Stimulated activated CD4-positive, alpha-beta T cell treated with anti-CD3 and anti-CD28 coated beads, Interleukin-2, amount 100 ng/mL, for 4 hours (primary cell): Measurements from ENCODE around the gene TMEM42.
A peak's percentile ranks its signal among the peaks of the same experiment; 100 is the strongest.
"Not testable (repeated sequence)": the region's sequence is repeated elsewhere in the genome, so short reads cannot be mapped to it uniquely, and the experiment has no call there.

Experiments
- DNase-seq: peaks from one replicate; pipeline ENCODE4 v3.0.0-alpha.2; 2020; ENCODE audit warnings: low read depth

Gene TMEM42

DNA sequence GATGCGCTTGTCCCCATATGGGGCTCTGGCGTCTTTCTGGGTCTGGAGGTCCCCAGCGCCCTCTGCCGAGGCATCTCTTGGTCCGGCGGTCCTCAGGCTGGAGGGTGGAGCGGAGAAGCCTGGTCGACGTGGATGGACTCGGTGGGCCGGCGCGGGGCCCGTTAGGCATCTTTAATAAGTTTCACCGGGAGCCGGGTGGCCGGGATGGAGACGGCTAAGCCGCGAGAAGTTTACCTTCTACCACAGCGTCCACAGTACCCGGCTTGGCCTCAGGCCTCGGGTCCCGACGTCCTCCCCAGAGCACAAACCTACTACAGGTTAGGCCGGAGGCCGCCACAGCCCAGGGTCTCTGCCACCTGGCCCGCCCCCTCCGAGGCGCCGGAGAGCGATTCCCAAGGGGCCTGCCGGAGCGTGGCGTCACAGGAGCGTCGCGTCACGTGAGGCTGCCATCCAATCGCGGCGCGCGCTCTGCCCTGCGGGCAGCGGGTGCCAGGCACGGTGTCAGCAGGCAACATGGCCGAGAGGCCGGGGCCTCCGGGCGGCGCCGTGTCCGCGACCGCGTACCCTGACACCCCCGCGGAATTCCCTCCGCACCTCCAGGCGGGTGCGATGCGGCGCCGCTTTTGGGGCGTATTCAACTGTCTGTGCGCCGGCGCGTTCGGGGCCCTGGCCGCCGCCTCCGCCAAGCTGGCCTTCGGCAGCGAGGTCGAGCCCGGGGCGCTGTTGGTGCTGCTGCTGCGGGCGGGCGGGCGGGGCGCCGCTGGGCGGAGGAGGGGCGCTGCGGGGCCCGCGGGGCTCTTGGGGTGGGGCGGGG lies at the start of gene TMEM42:
TSS of gene TMEM42 (plus strand) at position 501 of the 814 bp plus-strand sequence. CDS start at position 514, 13 bp downstream.
- peak; percentile 88 for DNase-seq

DNA sequence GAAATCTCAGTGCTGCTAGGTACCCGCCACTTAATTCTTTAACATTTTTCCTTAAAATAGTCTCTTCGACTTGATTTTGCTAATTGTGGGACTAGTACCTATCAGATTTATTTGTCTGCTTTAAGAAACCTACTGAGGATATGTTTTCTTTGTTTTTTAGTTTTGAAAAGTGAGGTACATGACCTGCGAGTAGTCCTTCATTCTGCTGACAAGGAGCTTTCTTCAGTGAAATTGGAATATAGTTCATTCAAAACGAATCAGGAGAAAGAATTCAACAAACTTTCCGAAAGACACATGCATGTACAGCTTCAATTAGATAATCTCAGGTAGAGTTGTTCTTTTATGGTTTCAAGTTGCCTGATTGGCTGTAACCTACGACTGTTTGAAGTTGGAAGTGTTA lies 47.0 kb upstream of the TMEM42 start:
- DNase-seq, result no peak

DNA sequence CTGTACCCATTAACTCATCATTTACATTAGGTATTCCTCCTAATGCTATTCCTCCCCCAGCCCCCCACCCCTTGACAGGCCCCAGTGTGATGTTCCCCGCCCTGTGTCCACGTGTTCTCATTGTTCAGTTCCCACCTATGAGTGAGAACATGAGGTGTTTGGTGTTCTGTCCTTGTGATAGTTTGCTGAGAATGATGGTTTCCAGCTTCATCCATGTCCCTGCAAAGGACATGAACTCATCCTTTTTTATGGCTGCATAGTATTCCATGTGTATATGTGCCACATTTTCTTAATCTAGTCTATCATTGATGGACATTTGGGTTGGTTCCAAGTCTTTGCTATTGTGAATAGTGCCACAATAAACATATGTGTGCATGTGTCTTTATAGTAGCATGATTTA lies 45.4 kb upstream of the TMEM42 start:
- not testable (repeated sequence) for DNase-seq

DNA sequence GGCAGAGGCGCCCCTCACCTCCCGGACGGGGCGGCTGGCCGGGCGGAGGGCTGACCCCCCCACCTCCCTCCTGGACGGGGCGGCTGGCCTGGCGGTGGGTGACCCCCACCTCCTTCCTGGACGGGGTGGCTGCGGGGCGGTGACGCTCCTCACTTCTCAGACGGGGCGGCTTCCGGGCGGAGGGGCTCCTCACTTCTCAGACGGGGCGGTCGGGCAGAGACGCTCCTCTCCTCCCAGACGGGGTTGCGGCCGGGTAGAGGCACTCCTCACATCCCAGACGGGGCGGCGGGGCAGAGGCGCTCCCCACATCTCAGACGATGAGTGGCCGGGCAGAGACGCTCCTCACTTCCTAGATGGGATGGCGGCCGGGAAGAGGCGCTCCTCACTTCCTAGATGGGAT lies 40.5 kb upstream of the TMEM42 start:
- DNase-seq, result not testable (repeated sequence)

DNA sequence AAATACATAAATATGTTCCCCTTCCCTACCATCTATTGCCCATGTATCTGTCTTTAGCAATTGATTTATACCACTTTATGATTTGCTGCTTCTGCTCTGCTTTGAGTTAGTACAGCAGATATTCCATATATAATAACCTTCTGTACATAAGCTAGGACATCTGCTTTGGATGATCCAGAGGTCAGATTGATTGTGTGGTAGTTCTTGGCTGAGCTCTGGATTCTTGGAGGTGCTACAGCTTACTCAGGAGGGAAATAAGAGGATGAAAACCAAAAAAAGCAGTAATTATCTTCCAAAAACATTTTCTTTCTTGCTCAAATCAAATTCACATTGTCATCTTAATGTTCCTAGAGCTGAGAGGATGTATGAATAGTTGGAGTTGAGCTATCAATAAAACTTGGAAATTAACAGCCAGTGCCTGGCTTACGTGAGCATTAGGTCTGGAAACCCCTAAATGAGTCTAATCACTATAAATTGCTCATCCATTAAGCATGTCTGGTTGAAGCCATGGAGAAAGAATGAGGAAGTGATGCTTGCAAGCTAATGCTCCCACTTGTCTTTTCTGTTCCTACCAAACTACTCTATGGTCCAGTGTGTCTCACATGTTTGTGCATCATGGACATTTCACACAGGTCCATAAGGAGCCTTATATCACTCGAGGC lies 36.3 kb upstream of the TMEM42 start:
- DNase-seq, result no peak

DNA sequence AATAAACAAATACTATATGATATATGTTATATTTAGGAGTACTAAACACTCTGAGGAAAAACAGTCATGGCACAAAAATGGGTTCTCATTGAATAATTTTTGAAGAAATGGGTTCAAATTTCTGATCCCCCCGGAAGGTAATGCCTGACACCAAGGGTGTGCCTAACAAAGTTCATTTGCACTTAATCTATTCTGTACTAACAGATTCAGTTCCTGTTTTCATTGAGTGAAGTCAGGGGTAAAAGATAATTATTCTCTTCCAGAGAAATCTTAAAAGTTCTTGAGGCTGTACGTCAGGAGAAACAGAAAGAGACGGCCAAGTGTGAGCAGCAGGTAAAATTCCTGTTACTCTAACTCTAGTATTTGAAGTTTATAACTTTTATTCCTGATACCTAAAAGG lies 34.5 kb upstream of the TMEM42 start:
- no peak for DNase-seq

DNA sequence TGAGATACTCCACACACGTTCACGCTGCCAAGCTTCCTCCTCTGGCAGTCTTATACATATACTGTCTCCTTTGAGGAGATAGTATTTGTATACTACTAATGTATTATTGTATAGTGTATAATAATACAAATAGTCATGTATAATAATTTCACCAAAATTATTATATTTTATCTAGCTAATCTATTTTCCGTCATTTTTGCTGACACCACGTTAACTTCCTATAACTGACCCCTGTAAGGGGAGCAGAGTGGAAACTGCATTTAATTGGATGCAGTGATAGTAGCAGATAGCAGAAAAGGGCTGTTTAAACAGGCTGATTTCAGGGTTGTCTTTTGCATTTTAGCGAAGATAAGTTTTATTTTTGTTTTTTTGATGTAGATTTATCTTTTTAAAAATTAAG lies 30.5 kb upstream of the TMEM42 start:
- no peak for DNase-seq

DNA sequence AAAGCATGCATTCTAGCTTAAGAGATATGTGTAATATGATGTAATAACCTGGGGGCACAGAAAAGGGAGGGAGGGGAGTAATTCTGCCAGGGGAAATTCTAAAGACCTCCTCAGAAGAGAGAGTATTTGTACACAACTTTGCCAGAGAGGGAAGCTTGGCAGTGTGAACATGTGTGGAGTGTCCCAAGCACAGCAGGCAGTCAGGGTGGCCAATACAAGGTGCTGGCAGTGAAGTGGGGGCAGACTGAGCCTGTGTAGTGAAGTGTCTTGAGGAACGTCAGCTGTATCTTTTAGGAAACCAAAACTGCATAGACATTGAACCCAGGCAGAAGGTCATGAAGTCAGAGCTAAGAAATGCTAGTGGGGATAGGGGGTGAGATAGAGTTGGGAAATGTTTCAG lies 29.7 kb upstream of the TMEM42 start:
- DNase-seq, result no peak

DNA sequence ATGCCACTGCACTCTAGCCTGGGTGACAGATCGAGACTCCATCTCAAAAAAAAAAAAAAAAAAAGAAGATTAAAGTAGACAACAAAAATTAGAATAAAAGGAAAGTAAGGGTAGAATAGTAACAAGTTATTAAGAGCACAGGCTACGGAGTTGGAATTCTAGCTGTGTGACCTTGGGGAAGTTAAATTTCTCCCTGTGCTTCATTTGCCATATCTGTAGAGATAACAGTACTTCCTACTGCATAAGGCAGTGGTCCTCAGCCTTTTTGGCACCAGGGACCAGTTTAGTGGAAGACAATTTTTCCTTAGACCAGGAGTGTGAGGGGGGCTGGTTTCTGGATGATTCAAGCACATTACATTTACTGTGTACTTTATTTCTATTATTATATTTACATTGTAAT lies 28.7 kb upstream of the TMEM42 start:
- no peak for DNase-seq

DNA sequence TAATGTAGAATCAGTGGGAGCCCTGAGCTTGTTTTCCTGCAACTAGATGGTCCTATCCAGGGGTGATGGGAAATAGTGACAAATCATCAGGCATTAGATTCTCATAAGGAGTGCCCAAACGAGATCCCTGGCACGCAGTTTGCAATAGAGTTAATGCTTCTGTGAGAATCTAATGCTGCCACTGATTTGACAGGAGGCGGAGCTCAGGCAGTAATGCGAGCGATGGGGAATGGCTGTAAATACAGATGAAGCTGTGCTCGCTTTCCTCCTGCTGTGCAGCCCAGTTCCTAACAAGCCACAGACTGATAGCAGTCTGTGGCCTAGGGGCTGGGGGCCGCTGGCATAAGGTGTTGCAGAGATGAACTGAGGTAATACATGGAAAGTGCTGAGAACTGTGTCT lies 28.3 kb upstream of the TMEM42 start:
- no peak for DNase-seq

DNA sequence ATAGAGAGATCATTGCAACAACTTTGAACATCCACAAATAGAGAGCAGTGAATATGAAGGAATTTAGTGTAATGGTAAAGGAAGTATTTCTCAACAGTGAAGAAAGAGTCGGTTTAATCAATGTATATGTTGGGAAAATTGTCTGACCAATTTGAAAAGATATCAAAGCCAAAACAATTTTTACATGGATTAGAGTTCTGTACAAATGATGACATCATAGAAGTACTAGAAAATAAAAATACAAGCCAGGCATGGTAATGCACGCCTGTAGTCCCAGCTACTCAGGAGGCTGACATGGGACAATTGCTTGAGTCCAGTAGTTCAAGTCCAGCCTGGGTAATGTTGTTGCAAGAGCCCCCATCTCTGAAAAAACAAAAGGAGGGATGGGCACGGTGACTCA lies 26.0 kb upstream of the TMEM42 start:
- no peak for DNase-seq

DNA sequence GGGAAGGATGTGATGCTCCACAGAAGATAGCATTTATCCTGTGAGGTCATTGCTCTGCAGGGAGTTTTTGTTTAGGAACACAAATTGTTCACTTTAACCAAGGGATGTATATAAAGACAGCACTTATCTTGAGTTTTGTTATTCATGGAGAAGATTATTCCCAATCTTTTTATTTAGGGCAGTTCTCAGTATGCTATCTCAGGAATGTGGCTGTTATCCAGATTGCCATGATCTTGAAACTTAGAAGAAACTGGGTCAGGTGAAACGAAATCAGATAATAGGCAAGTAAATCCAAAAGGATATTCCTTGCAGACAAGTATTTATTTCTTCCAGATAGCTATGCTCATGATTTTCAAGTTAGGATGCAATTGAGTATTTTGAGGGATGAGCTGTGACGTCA lies 19.3 kb upstream of the TMEM42 start:
- DNase-seq, result no peak

DNA sequence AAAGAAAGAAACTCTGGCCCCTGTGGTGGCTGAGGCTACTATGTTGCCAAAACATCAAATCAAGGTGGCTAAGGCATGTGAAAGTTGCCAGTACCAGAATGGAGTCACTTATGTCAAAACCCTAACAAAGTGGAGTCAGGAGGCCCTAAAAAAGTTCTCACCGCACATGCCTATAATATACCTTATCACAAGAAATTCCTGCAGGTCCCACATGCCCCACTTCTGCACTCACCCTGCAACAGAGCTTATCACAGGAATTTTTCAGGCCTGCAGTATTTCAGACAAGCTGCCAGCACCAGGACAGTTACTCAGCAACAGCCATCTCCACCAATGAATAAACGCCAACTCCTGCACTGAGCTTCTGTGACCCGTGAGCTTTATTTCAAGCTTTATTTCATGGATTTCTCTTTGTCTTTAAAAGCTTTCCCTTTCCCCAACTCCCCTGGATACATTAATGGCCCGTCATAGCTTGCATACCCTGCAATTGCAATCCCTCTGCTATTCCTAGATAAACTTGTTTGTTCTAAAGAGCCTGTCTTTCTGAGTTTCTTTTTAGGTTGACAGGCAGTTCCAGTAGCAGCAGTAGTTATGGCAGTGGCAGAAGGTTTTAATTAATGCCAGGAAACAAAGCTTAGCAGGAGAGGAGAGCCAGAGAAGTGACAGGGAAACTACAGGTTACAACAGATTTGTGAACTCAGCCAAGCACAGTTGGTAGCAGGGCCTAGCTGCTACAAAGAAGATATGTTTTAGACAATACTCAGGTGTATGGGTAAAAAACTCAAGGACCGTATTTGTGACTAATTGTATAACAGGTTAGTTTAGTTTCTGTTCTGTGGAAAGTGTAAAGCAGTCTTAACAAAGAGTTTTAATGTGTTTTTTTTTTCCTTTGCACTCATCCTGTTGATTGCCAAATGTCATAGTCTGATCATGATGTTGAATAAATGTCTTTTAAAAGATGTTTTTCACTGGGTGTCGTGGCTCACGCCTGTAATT lies 15.9 kb upstream of the TMEM42 start:
- DNase-seq, result no peak

DNA sequence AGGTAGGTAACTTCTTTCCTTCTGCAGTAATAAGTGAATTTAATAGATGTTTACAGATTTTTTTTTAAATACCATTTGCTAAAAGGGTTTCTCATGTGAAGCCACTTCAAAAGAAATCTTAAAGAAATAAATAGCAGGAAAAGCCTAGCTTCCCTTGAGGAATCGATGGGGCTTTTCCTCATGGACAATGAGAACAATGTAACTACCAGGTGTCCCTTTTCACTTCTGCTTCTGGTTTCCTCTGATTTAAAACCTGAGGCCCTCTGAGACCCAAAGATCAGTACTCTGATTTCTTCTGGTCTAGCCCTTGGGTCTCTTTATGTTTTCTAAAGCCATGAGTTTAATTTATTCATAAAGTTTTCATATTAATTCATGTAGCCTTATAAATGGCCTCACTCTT lies 13.1 kb upstream of the TMEM42 start:
- DNase-seq, result no peak

DNA sequence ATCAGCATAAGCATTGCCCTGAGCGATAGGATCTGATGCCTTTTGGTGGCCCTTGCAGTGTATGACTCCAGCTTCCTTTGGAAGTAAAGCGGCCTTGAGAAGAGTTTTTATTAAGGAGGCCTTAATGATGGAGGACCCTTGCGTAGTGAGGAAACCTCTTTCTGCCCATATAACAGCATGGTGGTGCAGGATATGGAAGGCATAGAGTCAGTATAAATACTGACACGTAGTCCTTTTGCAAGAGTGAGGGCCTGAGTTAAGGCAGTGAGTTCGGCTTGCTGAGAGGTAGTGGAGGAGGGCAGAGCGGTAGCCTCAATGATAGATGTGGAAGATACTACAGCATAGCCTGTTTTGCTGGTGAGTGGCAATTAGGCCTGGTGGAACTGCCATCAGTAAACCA lies 5.0 kb upstream of the TMEM42 start:
- not testable (repeated sequence) for DNase-seq

DNA sequence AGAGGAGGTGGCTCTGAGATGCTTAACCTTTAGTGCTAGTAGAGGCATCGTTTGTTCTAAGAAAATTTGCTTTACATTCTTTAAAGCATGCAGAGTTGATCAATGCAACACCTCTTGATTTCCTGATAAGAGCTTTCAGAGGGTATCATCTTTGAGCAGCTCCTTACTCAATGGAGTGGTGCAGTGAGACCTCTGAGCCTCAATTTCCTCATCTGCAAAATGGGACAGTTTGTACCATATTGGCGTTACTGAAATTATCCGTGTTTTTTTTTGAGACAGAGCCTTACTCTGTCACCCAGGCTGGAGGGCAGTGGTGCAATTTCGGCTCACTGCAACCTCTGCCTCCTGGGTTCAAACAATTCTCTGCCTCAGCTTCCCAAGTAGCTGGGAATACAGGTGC lies 1.6 kb upstream of the TMEM42 start:
- DNase-seq, result no peak

DNA sequence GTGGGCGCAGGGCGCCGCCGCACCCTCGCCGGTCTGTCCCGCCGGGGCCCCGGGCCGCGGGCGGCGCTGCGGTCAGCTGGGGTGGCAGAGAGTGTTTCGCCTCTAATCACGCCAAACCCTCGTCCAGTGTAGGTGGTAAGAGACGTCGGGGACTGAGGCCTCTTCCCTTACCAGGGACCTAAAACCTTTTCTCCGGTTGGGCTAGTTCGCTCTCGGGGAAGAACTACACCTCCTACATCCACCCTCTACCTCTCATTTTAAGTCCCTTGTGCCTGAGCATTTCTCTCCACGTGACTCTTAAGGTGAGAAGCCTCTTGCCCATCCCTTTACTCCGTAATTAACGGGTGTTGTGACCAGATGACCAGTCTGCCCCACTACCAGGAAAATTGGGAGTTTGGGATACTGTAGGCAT lies 520 bp downstream of the TMEM42 start:
- no peak for DNase-seq

DNA sequence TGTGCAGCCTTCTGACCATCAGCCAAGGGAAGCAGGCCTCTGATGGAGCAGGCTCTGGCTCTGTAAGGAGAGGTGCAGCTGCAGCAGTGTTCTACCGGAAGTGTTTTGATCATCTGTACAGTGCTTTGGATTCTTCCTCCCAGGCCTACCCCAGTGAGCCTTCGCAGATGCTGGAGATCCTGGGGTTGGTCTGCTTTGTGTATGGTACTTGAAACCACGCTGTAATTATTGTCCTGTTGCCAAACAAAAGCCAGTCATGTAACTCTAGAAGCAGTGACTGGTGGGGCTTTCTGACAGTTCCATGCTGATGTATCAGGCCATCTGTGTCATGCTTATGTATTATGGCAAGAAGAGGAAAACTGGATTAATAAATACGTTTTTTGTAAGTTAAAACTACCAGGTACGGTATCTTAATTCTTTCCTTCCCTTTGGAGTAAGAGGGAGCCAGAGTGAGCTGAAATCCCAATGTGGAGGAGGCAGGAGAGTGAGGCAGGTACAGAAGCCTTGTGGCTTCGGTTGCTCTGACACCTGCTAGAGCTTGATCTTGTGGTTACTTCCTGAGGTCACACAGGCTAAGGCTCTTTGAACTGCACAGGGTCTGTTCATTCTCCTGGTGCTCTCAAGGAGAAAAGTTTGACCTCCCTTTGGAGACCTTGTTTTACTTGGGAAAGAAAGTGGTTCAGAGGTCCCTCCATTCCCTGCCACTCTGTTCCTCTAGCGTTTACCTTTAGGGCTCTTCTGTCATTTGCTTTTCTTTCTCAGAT lies 3.7 kb downstream of the TMEM42 start:
- no peak for DNase-seq

DNA sequence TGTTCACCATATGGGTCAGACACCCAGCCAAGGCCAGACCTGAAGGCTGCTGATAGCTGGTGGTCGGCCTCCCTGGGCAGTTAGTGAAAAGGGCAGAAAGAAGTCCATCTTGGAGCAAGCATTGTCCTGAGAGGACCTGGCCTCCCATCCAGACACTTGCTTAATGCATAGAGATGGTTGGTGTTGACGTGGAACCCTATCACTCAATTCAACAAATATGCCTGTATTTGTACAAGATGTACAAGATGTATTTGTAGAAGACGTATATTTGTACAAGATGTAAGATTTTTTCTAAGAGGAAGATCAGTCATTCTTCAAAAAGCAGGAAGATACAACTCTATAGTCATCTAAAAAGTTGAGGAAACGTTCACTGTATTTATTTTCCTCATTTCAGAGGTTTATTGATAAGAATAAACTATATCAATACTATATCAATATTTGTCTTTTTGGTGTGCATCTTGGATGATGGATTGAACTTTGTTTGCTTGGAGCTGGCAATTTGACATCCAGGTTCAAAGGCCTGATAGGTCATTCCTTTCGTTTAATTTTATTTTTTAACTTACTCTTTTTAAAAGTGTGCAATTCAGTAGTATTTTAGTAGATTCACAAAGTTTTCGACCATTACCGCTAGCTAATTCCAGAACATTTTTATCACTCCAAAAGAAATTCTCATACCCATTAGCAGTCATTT lies 5.9 kb downstream of the TMEM42 start:
- DNase-seq, result no peak

DNA sequence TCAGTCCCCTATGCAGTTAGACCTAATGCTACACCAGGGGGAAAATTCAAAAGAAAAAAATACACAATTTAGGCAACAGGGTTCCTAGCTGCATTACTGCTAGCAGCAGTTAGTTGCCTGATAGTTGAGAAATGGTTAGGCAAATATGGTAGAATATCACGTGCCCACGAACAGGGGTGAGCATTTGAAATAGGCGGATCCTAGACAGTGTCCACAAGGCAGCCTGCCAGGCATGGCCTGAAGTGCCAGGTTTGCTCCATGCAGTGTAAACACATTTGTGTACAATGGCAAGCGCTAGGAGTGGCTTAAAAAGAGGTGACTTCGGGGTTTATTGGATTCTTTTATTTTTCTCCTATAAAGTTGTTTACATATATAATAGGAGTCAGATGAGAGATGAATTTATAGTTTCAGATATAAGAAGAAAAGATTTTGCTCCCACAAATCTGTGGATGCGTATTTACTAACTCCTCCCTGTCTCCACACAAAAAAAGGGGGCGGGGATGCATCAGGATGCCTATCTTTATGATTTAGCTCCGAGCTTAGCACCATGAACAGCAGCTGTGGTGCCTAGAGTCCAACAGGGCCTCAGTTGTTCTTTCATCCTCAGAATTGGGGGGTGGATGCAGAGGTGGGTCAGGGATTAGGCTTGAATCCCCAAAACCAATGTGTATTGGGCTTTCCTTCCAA lies 8.8 kb downstream of the TMEM42 start:
- no peak for DNase-seq

DNA sequence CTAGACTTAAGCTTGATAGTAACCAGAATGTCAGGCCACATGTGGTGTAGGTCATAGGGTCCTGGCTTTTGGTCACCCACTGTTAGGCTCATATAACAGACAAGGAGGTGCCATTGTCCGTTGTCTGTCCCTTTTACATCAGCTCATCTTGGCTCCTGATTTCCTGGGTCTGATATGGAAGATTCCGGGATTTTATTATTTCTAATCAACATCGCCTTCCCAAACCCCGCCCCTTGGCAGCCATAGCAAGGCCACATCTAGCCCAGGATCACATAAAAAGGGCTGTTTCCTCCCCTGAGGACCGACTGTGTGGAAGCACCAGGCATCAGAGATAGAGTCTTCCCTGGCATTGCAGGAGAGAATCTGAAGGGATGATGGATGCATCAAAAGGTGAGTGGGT lies 12.6 kb downstream of the TMEM42 start, which contains the start of gene TGM4:
TSS of gene TGM4 (plus strand) at position 301 of the 400 bp plus-strand sequence. CDS start at position 372, 71 bp downstream.
- no peak for DNase-seq
